H1 (cell line): ENCODE measurements around the gene DDA1. TPM values are rescaled to one million over a fixed set of nuclear protein-coding genes. Genes with fewer than 3 reads are reported as not detected.

ENCODE experiments used
- CTCF ChIA-PET: fragments of 300-600 bp; sonication (Branson Sonifier 250); formaldehyde crosslinking; loops from one replicate; lab custom pipeline; 2021; ENCODE audit not compliant: partially characterized antibody; lab: Charles Lee
- POLR2A ChIA-PET: fragments of 300-600 bp; sonication (Branson Sonifier 250); formaldehyde crosslinking; loops from one replicate; lab custom pipeline; 2021; ENCODE audit warnings: inconsistent platforms; ENCODE audit not compliant: partially characterized antibody; lab: Charles Lee
- DNase-seq, 2 experiments: peaks; one replicate each; pipeline versions ENCODE4 v3.0.0 to v3.0.0-alpha.2; 2010 to 2022; ENCODE audit warnings: low spot score in 2 of 2, low read depth in 1 of 2, mixed read lengths in 1 of 2
- FAIRE-seq: peaks from 2 replicates; lab custom pipeline; 2011; peaks lifted over from hg19 to GRCh38; lab: Jason Lieb, UNC
- H2AFZ ChIP-seq: 2 replicates; pipeline ENCODE4 v1.8.1; 2012; ENCODE audit warnings: low read length, inconsistent platforms
- H2AK5ac ChIP-seq: 2 replicates; pipeline ENCODE4 v1.6.1; 2013; ENCODE audit warnings: low read depth, low read length
- H2BK120ac ChIP-seq: replicated peaks from 2 replicates; pipeline ENCODE3; 2013; ENCODE audit warnings: low read depth, low read length, inconsistent platforms
- H2BK12ac ChIP-seq: 2 replicates; pipeline ENCODE4 v1.6.1; 2013; ENCODE audit warnings: low read depth, low read length
- H2BK15ac ChIP-seq: 2 replicates; pipeline ENCODE4 v1.6.1; 2013; ENCODE audit warnings: low read length
- H2BK20ac ChIP-seq: 2 replicates; pipeline ENCODE4 v1.6.1; 2013; ENCODE audit warnings: low read length
- H2BK5ac ChIP-seq: 2 replicates; pipeline ENCODE4 v1.6.1; 2013; ENCODE audit warnings: low read depth, low read length
- H3K14ac ChIP-seq: 2 replicates; pipeline ENCODE4 v1.6.1; 2013; ENCODE audit warnings: inconsistent platforms; ENCODE audit not compliant: insufficient read length
- H3K18ac ChIP-seq: 2 replicates; pipeline ENCODE4 v1.6.1; 2013; ENCODE audit warnings: low read length; ENCODE audit errors: extremely low read depth
- H3K23ac ChIP-seq: 2 replicates; pipeline ENCODE4 v1.6.1; 2013; ENCODE audit warnings: inconsistent platforms; ENCODE audit not compliant: insufficient read length
- H3K23me2 ChIP-seq: 2 replicates; pipeline ENCODE4 v1.6.1; 2013; ENCODE audit warnings: low read depth, low read length
- H3K27ac ChIP-seq: 2 replicates; pipeline ENCODE4 v1.6.1; 2011; ENCODE audit warnings: low read depth, low read length, inconsistent platforms
- H3K27me3 ChIP-seq, 4 experiments: replicated peaks in 1 of 4; 1 replicate in 1 of 4; 2 replicates in 3 of 4; pipeline versions ENCODE4 v1.6.1 to v1.8.1; 2011 to 2013; ENCODE audit warnings: low read length in 3 of 4, mild to moderate bottlenecking in 3 of 4, inconsistent platforms in 2 of 4, mixed read lengths in 2 of 4, moderate library complexity in 1 of 4; ENCODE audit not compliant: control insufficient read depth in 3 of 4, insufficient read depth in 3 of 4; ENCODE audit errors: extremely low read depth in 1 of 4
- H3K36me3 ChIP-seq, 4 experiments: 2 replicates each; pipeline versions ENCODE4 v1.6.1 to v1.8.1; 2011 to 2013; ENCODE audit warnings: mild to moderate bottlenecking in 4 of 4, low read length in 3 of 4, moderate library complexity in 2 of 4, control low read depth in 1 of 4, inconsistent platforms in 1 of 4; ENCODE audit not compliant: insufficient read depth in 4 of 4, control insufficient read depth in 2 of 4
- H3K4ac ChIP-seq: replicated peaks from 2 replicates; pipeline ENCODE3; 2013; ENCODE audit warnings: low read length, low read depth, mixed read lengths, inconsistent platforms; ENCODE audit not compliant: insufficient read length
- H3K4me1 ChIP-seq, 4 experiments: replicated peaks in 1 of 4; 1 replicate in 1 of 4; 2 replicates in 3 of 4; pipeline versions ENCODE4 v1.6.1 to v1.8.1; 2011 to 2013; ENCODE audit warnings: low read length in 3 of 4, inconsistent platforms in 2 of 4, mixed read lengths in 1 of 4; ENCODE audit not compliant: insufficient read depth in 4 of 4, control insufficient read depth in 3 of 4
- H3K4me2 ChIP-seq, 2 experiments: 2 replicates each; pipeline versions ENCODE4 v1.6.1 to v1.8.1; 2011 to 2013; ENCODE audit warnings: low read depth in 2 of 2, low read length in 2 of 2, control low read depth in 1 of 2, inconsistent platforms in 1 of 2, mild to moderate bottlenecking in 1 of 2; ENCODE audit not compliant: insufficient read depth in 1 of 2
- H3K4me3 ChIP-seq, 4 experiments: fragments of 200-600, 300-600 bp in 1 of 4; sonication (generic), shearing (Covaris generic), sonication (Bioruptor Twin) in 1 of 4; 2 replicates each; pipeline versions ENCODE4 v1.5.1 to v1.8.1; 2011 to 2016; ENCODE audit warnings: low read length in 4 of 4, low read depth in 3 of 4, control low read depth in 2 of 4, inconsistent platforms in 2 of 4, mild to moderate bottlenecking in 2 of 4, mixed read lengths in 1 of 4, moderate library complexity in 1 of 4; ENCODE audit not compliant: insufficient read depth in 2 of 4; ENCODE audit errors: extremely low read depth in 1 of 4
- H3K56ac ChIP-seq: replicated peaks from 2 replicates; pipeline ENCODE3; 2013; ENCODE audit warnings: low read depth, mild to moderate bottlenecking, mixed read lengths, low read length, inconsistent platforms; ENCODE audit not compliant: insufficient read length
- H3K79me1 ChIP-seq: 2 replicates; pipeline ENCODE4 v1.6.1; 2013; ENCODE audit warnings: low read depth, low read length, control low read depth
- H3K79me2 ChIP-seq, 2 experiments: 2 replicates each; pipeline versions ENCODE4 v1.6.1 to v1.8.1; 2012 to 2013; ENCODE audit warnings: low read length in 2 of 2, mild to moderate bottlenecking in 2 of 2, inconsistent platforms in 1 of 2; ENCODE audit not compliant: insufficient read depth in 2 of 2, control insufficient read depth in 1 of 2
- H3K9ac ChIP-seq, 4 experiments: replicated peaks in 1 of 4; 1 replicate in 1 of 4; 2 replicates in 3 of 4; pipeline versions ENCODE4 v1.6.1 to v1.8.1; 2011 to 2013; ENCODE audit warnings: low read depth in 3 of 4, low read length in 3 of 4, control low read depth in 2 of 4, mild to moderate bottlenecking in 2 of 4, moderate library complexity in 2 of 4, inconsistent platforms in 1 of 4; ENCODE audit errors: extremely low read depth in 1 of 4
- H3K9me3 ChIP-seq, 2 experiments: 2 replicates each; pipeline versions ENCODE4 v1.6.1 to v1.8.1; 2012 to 2013; ENCODE audit warnings: mild to moderate bottlenecking in 2 of 2, moderate library complexity in 2 of 2, control low read depth in 1 of 2, inconsistent platforms in 1 of 2, low read depth in 1 of 2, low read length in 1 of 2, mixed read lengths in 1 of 2; ENCODE audit not compliant: insufficient read depth in 2 of 2
- H4K20me1 ChIP-seq, 2 experiments: replicated peaks in 1 of 2; 2 replicates each; pipeline versions ENCODE3 to v1.8.1; 2011 to 2013; ENCODE audit warnings: inconsistent platforms in 2 of 2, low read length in 2 of 2, mild to moderate bottlenecking in 1 of 2; ENCODE audit not compliant: insufficient read depth in 2 of 2, control insufficient read depth in 1 of 2
- H4K5ac ChIP-seq: 2 replicates; pipeline ENCODE4 v1.6.1; 2013; ENCODE audit warnings: low read length, low read depth, mixed read lengths, inconsistent platforms; ENCODE audit not compliant: insufficient read length
- H4K8ac ChIP-seq: 2 replicates; pipeline ENCODE4 v1.8.0; 2013; ENCODE audit warnings: mild to moderate bottlenecking, moderate library complexity, low read length, inconsistent platforms; ENCODE audit not compliant: insufficient read depth; ENCODE audit errors: extremely low read depth
- H4K91ac ChIP-seq: replicated peaks from 2 replicates; pipeline ENCODE3; 2013; ENCODE audit warnings: low read length, mixed read lengths, inconsistent platforms; ENCODE audit not compliant: insufficient read length
- ASH2L ChIP-seq: fragments of 200-600, 300-600 bp; sonication (generic); IDR thresholded peaks from one replicate; pipeline ENCODE4 v1.7.1; 2017; ENCODE audit warnings: low read length
- CBX5 ChIP-seq: fragments of 300-800, 300-1000 bp; sonication (generic); IDR thresholded peaks from 2 replicates; pipeline ENCODE4 v1.7.1; 2016; ENCODE audit warnings: antibody characterized with exemption, low read length, low read depth
- EP300 ChIP-seq, 2 experiments: IDR thresholded peaks; 1 replicate in 1 of 2; 2 replicates in 1 of 2; pipeline ENCODE4 v1.6.1; 2011 to 2012; ENCODE audit warnings: low read depth in 2 of 2, low read length in 2 of 2, mild to moderate bottlenecking in 2 of 2, borderline replicate concordance in 1 of 2, inconsistent platforms in 1 of 2, moderate library complexity in 1 of 2
- GTF2F1 ChIP-seq: IDR thresholded peaks from 2 replicates; pipeline ENCODE4 v1.6.1; 2012; ENCODE audit warnings: low read depth, low read length, improper control_type of control experiment, borderline replicate concordance
- JUND ChIP-seq: IDR thresholded peaks from 2 replicates; pipeline ENCODE4 v1.6.1; 2011; ENCODE audit warnings: mild to moderate bottlenecking, improper control_type of control experiment, low read length
- MAX ChIP-seq: IDR thresholded peaks from 2 replicates; pipeline ENCODE4 v1.6.1; 2012; ENCODE audit warnings: inconsistent platforms
- NRF1 ChIP-seq: IDR thresholded peaks from 2 replicates; pipeline ENCODE4 v1.6.1; 2011; ENCODE audit warnings: mild to moderate bottlenecking, low read depth, low read length, improper control_type of control experiment
- PHF8 ChIP-seq: fragments of 200-600 bp; sonication (generic); conservative IDR thresholded peaks from 2 replicates; pipeline ENCODE4 v1.7.1; 2012; ENCODE audit warnings: low read depth, mild to moderate bottlenecking, inconsistent platforms, low read length, moderate library complexity
- RNF2 ChIP-seq: fragments of 200-900, 300-1000 bp; sonication (generic); IDR thresholded peaks from 2 replicates; pipeline ENCODE4 v1.7.1; 2016; ENCODE audit warnings: borderline replicate concordance, low read depth, mild to moderate bottlenecking, antibody characterized with exemption, low read length; ENCODE audit not compliant: poor library complexity, severe bottlenecking; ENCODE audit errors: missing control alignments
- SAP30 ChIP-seq: fragments of 300-600 bp; sonication (generic); IDR thresholded peaks from 2 replicates; pipeline ENCODE4 v1.7.1; 2012; ENCODE audit warnings: low read length, moderate library complexity, mild to moderate bottlenecking, inconsistent platforms; ENCODE audit not compliant: insufficient read depth, insufficient replicate concordance
- WGBS, 2 experiments: shearing (Covaris generic) in 1 of 2; methylation state at CpG; one replicate each; pipeline versions ENCODE4 v1.1.6 to v1.1.7; 2013 to 2015; ENCODE audit warnings: low lambda C conversion rate in 2 of 2, mixed read lengths in 2 of 2, inconsistent platforms in 1 of 2, low coverage in 1 of 2, missing lambda C conversion rate in 1 of 2; ENCODE audit not compliant: insufficient replicate concordance in 2 of 2, insufficient coverage in 1 of 2, insufficient read length in 1 of 2; ENCODE audit errors: extremely low coverage in 1 of 2, missing lambda C conversion rate in 1 of 2; 5-methylcytosine and 5-hydroxymethylcytosine counted together
- polyA plus RNA-seq, 7 experiments: library from polyadenylated mRNA; depleted of rRNA in 3 of 7; stranded (reverse) in 5 of 7; unstranded in 2 of 7; fragments of >200 nt in 5 of 7; fragments of 200-250 nt in 2 of 7; gene quantifications; 1 replicate in 5 of 7; 2 replicates in 1 of 7; 4 replicates in 1 of 7; pipeline versions ENCODE4 v1.2.1 to v1.2.3, GENCODE V29; 2011 to 2013; ENCODE audit warnings: missing spikeins in 2 of 7, mixed read lengths in 2 of 7
- total RNA-seq: library from RNA; stranded (reverse); fragmentation: NEBNext Ultra II Directional; extraction: Animal tissue kit (Norgen Biotek cat#: 25700); gene quantifications from 2 replicates; pipeline ENCODE4 v1.2.1, GENCODE V29; 2021

DDA1 gene
- total and polyA plus RNA-seq, 2 of the 8 experiments (the other 6 are each of a cell fraction or from before 2014, with no cell fraction given), result 29.2 to 34.5 TPM

GRCh38 chr19:17262557-17262956 lies 46.8 kb upstream of the DDA1 start:
- Histone ChIP-seq H3K9me3 (peaks cover 15 to 19% of the 10 kb centered on the region in 2 experiments; a peak in 3 of 4 replicates), H4K8ac (no peak overlapping the region; the same call in 1 of the 2 replicates), H2AFZ (no peak overlapping the region), H2BK20ac (no peak overlapping the region), H3K4me3 (no peak overlapping the region), H3K36me3 (peaks cover 0 to 13% (median 3%) of the 10 kb centered on the region in 4 experiments; a peak in 3 of 8 replicates), H2BK15ac (0 out of 2 replicates have a peak overlapping the region, but pooled peaks have one; percentile 29), H4K91ac (no peak overlapping the region), H2AK5ac (no peak overlapping the region), H3K79me1 (no peaks in the 10 kb centered on the region), H3K18ac (no peak overlapping the region; the same call in 1 of the 2 replicates), H2BK120ac (no peak overlapping the region), H2BK5ac (no peak overlapping the region), H2BK12ac (0 out of 2 replicates have a peak overlapping the region, but pooled peaks have one; percentile 27), H3K4me2 (no peak overlapping the region), H3K23ac (no peak overlapping the region), H3K4ac (no peak overlapping the region), H3K27me3 (no peaks in the 10 kb centered on the region), H3K79me2 (peaks cover 0 to 2% of the 10 kb centered on the region in 2 experiments; a peak in 1 of 4 replicates), H3K23me2 (no peaks in the 10 kb centered on the region), H4K20me1 (no peaks in the 10 kb centered on the region), H3K4me1 (peaks cover 0 to 5% (median 1%) of the 10 kb centered on the region in 4 experiments; a peak in 4 of 7 replicates), H3K56ac (no peak overlapping the region), H4K5ac (no peak overlapping the region), H3K14ac (no peak overlapping the region), H3K9ac (no peak overlapping the region), H3K27ac (no peak overlapping the region)
- DNase-seq (no peak), FAIRE-seq (no peak)
- TF ChIP-seq PHF8 (no peak), EP300 (IDR thresholded peaks at IDR 0.05; ENCODE audit: borderline replicate concordance in 1 of 2, low read depth in 2 of 2, low read length in 2 of 2) (no peak), GTF2F1 (no peak), ASH2L (no peak), JUND (no peak), MAX (no peak), RNF2 (no peak), CBX5 (no peak), SAP30 (no peak), NRF1 (no peak)
- 88% methylated on average over 15 of the region's 16 CpGs; no CpG with 5 or more reads in 1 of the 2 experiments for WGBS, 2 experiments
- CTCF ChIA-PET, result interaction anchor here (0.7 to 5.3 kb wide), 9 partner anchors 13 to 71 kb away, joined by 3 to 56 read pairs (median 4); partner anchors contain the start of gene ANKLE1
- POLR2A ChIA-PET, result interaction anchor here (0.9 to 12.8 kb wide), 7 partner anchors 14 to 202 kb away, joined by 3 to 113 read pairs (median 3); partner anchors contain the start of gene ANKLE1
